Epithelial cell of proximal tubule (primary cell): ENCODE results near the gene KCNG3. TPM values are rescaled to one million over a fixed set of nuclear protein-coding genes. Genes with fewer than 3 reads are reported as not detected.

Experiments
- DNase-seq: peaks from one replicate; pipeline ENCODE4 v3.0.0-alpha.2; 2011; ENCODE audit warnings: low read depth
- H3K4me3 ChIP-seq: 2 replicates; pipeline ENCODE4 v1.5.1; 2011; ENCODE audit warnings: low read depth, mild to moderate bottlenecking, low read length
- total RNA-seq: library from RNA; depleted of rRNA; stranded (reverse); fragments of >200 nt; gene quantifications from 2 replicates; pipeline ENCODE4 v1.2.3, GENCODE V29; 2015
- TF ChIP-seq, protein P1 (sequence below): conservative IDR thresholded peaks from 2 replicates; pipeline ENCODE4 v1.5.1; 2012; ENCODE audit warnings: low read depth, mild to moderate bottlenecking, low read length

Gene KCNG3, protein sequence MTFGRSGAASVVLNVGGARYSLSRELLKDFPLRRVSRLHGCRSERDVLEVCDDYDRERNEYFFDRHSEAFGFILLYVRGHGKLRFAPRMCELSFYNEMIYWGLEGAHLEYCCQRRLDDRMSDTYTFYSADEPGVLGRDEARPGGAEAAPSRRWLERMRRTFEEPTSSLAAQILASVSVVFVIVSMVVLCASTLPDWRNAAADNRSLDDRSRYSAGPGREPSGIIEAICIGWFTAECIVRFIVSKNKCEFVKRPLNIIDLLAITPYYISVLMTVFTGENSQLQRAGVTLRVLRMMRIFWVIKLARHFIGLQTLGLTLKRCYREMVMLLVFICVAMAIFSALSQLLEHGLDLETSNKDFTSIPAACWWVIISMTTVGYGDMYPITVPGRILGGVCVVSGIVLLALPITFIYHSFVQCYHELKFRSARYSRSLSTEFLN
- not detected in 2 replicates for total RNA-seq

DNA sequence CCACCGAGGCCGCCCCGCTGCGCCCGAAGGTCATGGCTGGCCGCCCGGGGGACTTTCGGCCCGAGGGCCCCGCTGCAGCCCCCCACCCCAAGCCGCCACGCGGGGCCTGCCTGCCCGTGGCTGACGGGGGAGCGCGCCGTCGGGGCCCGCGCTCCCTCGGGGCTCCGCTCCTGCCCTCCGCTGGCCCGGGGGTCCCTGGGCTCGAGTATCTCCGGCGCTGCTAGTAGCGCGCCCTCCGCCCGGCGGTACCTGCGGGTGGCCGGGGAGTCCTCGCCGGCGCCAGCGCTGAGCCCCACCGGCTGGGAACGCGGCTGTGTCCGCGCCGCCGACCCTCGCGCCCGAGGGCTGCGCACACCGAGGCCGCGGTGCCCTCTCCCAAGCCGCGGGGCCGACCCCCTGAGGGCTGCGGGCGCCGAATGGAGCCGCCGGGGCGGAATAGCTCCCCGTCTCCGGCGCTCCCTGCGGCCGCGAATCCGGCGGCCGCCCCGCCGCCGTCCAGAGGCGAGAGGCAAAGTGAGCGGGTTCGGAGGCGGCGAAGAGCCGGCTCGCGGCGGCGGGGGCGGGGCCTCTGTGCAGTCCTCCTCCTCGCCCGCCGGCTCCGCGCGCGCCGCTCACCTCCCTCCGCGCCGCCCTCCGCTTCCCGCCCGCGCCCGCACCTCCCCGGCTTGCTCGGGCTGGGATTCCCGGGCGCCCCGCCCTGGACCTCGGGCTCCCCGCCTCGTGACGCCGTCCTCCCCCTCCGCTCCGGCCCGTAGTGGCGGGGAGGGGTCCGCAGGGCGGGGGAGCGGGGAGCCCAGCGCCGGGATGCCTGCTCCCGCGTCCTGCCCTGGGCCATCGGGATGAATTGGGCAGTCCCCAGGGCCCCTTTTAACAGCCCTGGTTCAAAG, at the start of gene KCNG3:
TSS of gene KCNG3 (minus strand) at position 515 of the 887 bp plus-strand sequence. CDS start at position 34, 481 bp downstream.
- no peak for DNase-seq
- H3K4me3 ChIP-seq: peak within 1 kb of the TSS; percentile 60
- TF ChIP-seq, protein P1, sequence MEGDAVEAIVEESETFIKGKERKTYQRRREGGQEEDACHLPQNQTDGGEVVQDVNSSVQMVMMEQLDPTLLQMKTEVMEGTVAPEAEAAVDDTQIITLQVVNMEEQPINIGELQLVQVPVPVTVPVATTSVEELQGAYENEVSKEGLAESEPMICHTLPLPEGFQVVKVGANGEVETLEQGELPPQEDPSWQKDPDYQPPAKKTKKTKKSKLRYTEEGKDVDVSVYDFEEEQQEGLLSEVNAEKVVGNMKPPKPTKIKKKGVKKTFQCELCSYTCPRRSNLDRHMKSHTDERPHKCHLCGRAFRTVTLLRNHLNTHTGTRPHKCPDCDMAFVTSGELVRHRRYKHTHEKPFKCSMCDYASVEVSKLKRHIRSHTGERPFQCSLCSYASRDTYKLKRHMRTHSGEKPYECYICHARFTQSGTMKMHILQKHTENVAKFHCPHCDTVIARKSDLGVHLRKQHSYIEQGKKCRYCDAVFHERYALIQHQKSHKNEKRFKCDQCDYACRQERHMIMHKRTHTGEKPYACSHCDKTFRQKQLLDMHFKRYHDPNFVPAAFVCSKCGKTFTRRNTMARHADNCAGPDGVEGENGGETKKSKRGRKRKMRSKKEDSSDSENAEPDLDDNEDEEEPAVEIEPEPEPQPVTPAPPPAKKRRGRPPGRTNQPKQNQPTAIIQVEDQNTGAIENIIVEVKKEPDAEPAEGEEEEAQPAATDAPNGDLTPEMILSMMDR: no peak

DNA sequence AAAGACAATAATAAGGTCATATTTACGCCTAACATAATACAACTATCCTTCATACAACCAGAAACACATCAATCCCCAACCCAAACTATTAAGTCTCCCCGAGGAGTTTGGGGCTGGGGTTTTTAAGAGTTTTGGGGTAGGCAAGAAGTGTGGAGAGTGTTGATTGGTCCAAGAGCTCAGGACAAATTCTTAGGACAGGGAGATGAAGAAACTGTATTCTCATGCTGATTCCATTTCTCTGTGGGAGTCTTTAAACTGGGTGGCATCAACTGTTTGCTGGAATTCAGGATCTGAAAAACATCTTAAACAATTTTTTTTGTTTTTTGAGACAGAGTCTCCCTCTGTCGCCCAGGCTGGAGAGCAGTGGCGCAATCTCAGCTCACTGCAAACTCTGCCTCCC, 49.1 kb upstream of the KCNG3 start:
- no peak overlapping the region for H3K4me3 ChIP-seq
- TF ChIP-seq, protein P1: no peak
- no peak for DNase-seq

DNA sequence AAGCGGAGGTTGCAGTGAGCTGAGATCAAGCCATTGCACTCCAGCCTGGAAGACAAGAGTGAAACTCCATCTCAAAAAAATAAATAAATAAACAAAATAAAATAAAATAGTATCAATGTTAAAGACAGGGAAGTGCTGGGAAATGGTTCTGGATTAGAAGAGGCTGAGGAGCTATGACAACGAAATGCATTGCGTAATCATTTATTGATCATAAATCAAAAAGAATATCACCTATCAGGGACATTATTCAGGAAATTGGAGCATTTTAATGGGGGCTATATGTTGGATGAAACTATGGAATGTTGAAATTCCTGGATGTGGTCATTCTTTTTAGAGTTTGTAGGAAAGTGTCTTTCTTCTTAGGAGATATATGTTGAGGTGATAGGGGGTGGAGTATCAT, 43.7 kb upstream of the KCNG3 start:
- TF ChIP-seq, protein P1: no peak
- no peak for DNase-seq

DNA sequence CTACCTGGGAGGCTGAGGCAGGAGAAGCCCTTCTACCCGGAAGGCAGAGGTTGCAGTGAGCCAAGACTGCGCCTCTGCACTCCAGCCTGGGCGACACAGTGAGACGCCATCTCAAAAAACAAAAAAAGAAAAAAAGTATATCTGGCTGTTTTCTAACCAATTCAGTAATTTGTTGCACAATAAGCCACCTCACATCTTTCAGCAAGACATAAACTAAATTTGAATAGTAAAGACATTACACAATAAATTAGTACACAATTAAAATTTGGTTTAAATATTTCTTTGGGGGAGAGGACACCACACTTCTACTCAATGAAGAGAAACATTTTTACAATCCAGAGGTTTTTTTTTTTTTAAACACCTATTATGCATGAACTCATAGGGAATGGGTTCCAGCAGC, 38.6 kb upstream of the KCNG3 start:
- H3K4me3 ChIP-seq: no peak overlapping the region
- TF ChIP-seq, protein P1: no peak
- no peak for DNase-seq

More for the DNA sequence above, 43.7 kb upstream of the KCNG3 start:
- H3K4me3 ChIP-seq: no peak overlapping the region

DNA sequence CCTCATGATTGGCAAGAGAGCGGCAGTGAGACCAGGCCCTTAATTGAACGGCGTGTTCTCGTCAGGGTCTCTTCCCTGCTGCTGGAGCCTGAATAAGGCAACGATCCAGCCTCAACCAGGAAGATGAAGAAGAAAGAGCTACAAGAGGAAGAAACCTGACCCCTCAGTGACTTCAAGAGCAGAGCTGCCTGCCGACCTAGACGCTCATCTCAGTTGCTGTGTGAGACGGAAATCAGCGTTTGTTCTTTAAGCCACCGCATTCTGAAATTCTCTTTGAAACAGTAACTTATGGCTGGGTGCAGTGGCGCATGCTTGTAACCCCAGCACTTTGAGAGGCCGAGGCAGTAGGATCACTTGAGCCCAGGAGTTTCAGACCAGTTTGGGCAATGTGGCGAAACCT, 29.6 kb upstream of the KCNG3 start:
- TF ChIP-seq, protein P1: no peak
- H3K4me3 ChIP-seq: no peak overlapping the region
- no peak for DNase-seq

DNA sequence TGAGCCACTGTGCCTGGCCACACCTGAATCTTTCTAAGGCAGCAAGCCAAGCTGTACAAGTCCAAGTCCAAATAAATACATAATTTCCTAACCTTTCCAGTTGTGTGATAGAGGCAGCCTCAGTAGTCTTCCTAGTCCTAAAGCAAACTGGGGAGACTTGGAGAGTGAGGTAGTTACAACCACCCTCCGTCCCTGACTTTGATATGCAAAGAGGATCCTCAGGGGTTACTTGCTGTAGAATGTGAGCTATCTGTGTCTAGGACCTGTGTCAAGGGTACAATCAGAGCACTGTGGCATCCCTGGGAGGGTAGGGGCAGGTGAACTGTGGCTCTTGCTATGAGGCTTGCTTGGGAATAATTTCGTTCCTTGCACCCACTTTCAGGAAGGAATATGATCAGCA, 28.3 kb upstream of the KCNG3 start:
- H3K4me3 ChIP-seq: no peak overlapping the region
- TF ChIP-seq, protein P1: no peak
- DNase-seq: no peak
